GM20000 (cell line): ENCODE measurements around the gene DDIT4.

ENCODE experiments used
- DNase-seq: peaks from one replicate; pipeline ENCODE4 v3.0.0; 2012; ENCODE audit warnings: low spot score
- TF ChIP-seq, protein P1 (sequence below): IDR thresholded peaks from 2 replicates; pipeline ENCODE4 v1.5.1; 2012; ENCODE audit warnings: mild to moderate bottlenecking, control low read depth; ENCODE audit errors: extremely low read depth, missing control alignments

The DDIT4 gene

GRCh38 chr10:72319416-72320254 lies 45.9 kb downstream of the DDIT4 start:
- DNase-seq, result peak; percentile 92
- TF ChIP-seq, protein P1, sequence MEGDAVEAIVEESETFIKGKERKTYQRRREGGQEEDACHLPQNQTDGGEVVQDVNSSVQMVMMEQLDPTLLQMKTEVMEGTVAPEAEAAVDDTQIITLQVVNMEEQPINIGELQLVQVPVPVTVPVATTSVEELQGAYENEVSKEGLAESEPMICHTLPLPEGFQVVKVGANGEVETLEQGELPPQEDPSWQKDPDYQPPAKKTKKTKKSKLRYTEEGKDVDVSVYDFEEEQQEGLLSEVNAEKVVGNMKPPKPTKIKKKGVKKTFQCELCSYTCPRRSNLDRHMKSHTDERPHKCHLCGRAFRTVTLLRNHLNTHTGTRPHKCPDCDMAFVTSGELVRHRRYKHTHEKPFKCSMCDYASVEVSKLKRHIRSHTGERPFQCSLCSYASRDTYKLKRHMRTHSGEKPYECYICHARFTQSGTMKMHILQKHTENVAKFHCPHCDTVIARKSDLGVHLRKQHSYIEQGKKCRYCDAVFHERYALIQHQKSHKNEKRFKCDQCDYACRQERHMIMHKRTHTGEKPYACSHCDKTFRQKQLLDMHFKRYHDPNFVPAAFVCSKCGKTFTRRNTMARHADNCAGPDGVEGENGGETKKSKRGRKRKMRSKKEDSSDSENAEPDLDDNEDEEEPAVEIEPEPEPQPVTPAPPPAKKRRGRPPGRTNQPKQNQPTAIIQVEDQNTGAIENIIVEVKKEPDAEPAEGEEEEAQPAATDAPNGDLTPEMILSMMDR, result no peak

GRCh38 chr10:72320676-72321247 lies 47.0 kb downstream of the DDIT4 start:
- DNase-seq, result peak; percentile 89
- TF ChIP-seq, protein P1, result no peak

- TF ChIP-seq, protein P1, result no peak
- DNase-seq, result no peak
These were observed 47.7 kb downstream of the DDIT4 start for GRCh38 chr10:72321248-72322029.

DNA sequence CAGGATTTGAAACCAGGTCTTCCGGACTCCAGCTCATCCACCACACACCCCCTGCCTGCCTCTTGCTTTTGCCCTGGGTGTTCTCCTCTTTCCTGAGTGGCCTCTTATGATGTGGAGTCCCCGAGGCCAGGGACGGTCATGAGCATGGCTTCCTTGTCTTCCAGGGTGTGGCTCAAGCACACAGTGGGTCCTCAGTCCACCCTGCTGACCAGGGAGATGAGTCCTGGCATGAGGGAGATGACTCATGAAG lies 48.2 kb downstream of the DDIT4 start:
- TF ChIP-seq, protein P1, result no peak
- no peak for DNase-seq

DNA sequence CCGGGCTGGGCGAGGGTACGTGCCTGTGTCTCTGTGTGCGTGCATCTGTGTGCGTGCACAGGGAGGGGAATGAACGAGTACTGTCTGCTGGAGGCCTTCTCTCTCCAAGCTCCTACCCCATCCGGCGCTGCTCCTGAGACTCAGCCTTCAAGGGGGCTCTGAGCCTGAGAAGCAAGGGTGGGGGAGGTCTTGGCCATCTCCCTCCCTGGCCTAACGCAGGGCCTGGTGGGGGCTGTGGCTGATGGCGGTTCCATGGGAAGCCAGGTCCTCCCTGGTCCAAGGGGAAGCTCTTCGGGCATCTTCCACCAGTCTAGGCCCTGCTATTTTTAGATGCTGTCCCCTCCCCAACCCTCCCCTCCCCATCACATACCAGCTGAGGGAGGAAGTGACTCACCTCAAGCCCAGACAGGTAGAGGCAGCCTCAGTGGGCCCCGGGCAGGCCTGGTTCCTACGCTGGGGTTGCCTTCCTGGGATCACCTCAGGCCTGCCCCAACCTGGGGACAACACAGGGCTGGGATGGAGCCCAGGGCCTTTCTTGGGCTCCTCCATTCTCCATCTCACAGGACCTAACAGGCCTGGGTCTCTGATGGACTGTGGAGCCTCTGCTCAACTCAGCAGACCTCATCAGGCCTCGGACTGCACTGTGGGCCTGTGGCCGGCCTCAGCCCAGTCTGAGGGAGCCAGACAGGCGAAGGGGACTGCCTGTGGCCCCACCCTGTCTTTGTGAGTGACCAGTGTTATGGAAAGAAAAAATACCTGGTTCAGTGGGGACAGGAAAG lies 48.7 kb downstream of the DDIT4 start:
- TF ChIP-seq, protein P1, result no peak
- no peak for DNase-seq

- TF ChIP-seq, protein P1, result no peak
- DNase-seq, result no peak
These were observed 49.5 kb downstream of the DDIT4 start for GRCh38 chr10:72323108-72323749.
